Loucy (cell line): Measurements from ENCODE around the gene OR1Q1.
"Not testable (repeated sequence)": the region's sequence is repeated elsewhere in the genome, so short reads cannot be mapped to it uniquely, and the experiment has no call there.

Source experiments
- H2AFZ ChIP-seq: fragments of 200-600 bp; sonication (generic); 2 replicates; pipeline ENCODE4 v1.6.0; 2016; ENCODE audit warnings: antibody characterized with exemption, mild to moderate bottlenecking, low read length, moderate library complexity
- H3F3A ChIP-seq: fragments of 200-600 bp; 2 replicates; pipeline ENCODE4 v1.6.0; 2016; ENCODE audit warnings: antibody characterized with exemption, low read depth, mild to moderate bottlenecking
- H3K27me3 ChIP-seq: fragments of 200-600 bp; sonication (generic); 2 replicates; pipeline ENCODE4 v1.6.1; 2014; ENCODE audit warnings: low read length, mild to moderate bottlenecking; ENCODE audit not compliant: insufficient read depth, poor library complexity, severe bottlenecking
- H3K36me3 ChIP-seq: fragments of 200-600 bp; sonication (generic); 2 replicates; pipeline ENCODE4 v1.6.1; 2016; ENCODE audit warnings: low read length; ENCODE audit not compliant: insufficient read depth
- H3K4me1 ChIP-seq: fragments of 200-600 bp; sonication (generic); 2 replicates; pipeline ENCODE4 v1.5.1; 2014; ENCODE audit warnings: low read length, mild to moderate bottlenecking; ENCODE audit not compliant: insufficient read depth, poor library complexity, severe bottlenecking
- H3K4me2 ChIP-seq: fragments of 200-600 bp; sonication (generic); 2 replicates; pipeline ENCODE4 v1.6.0; 2014; ENCODE audit warnings: antibody characterized with exemption, low read length, low read depth, mild to moderate bottlenecking; ENCODE audit not compliant: poor library complexity, severe bottlenecking
- H3K4me3 ChIP-seq: fragments of 200-600 bp; sonication (generic); 2 replicates; pipeline ENCODE4 v1.5.1; 2014; ENCODE audit warnings: low read length, mild to moderate bottlenecking, mixed read lengths; ENCODE audit not compliant: poor library complexity, severe bottlenecking
- H3K79me2 ChIP-seq: fragments of 200-600 bp; sonication (generic); 2 replicates; pipeline ENCODE4 v1.6.1; 2014; ENCODE audit warnings: low read length; ENCODE audit not compliant: insufficient read depth
- H3K9ac ChIP-seq: fragments of 200-600 bp; sonication (generic); 2 replicates; pipeline ENCODE4 v1.6.0; 2014; ENCODE audit warnings: mild to moderate bottlenecking, low read depth, low read length, moderate library complexity; ENCODE audit not compliant: poor library complexity, severe bottlenecking
- H3K9me2 ChIP-seq: fragments of 200-600 bp; sonication (generic); replicated peaks from 2 replicates; pipeline ENCODE4 v1.6.1; 2016; ENCODE audit warnings: low read depth, low read length, mixed read lengths
- H3K9me3 ChIP-seq: fragments of 200-600 bp; sonication (generic); 2 replicates; pipeline ENCODE4 v1.6.1; 2014; ENCODE audit warnings: mild to moderate bottlenecking, antibody characterized with exemption, low read length, low read depth; ENCODE audit not compliant: insufficient read depth
- H4K20me1 ChIP-seq: fragments of 200-600 bp; sonication (generic); 2 replicates; pipeline ENCODE4 v1.6.0; 2014; ENCODE audit warnings: antibody characterized with exemption, low read length, mild to moderate bottlenecking; ENCODE audit not compliant: insufficient read depth, poor library complexity, severe bottlenecking
- EZH2phosphoT487 ChIP-seq: fragments of 200-600 bp; IDR thresholded peaks from 2 replicates; pipeline ENCODE4 v1.6.1; 2018; ENCODE audit warnings: antibody characterized with exemption, mild to moderate bottlenecking, moderate library complexity, borderline replicate concordance
- TF ChIP-seq, protein P1 (sequence below): fragments of 200-600 bp; sonication (generic); conservative IDR thresholded peaks from 2 replicates; pipeline ENCODE4 v1.5.1; 2014; ENCODE audit warnings: mild to moderate bottlenecking, antibody characterized with exemption, low read length

OR1Q1 gene

GRCh38 chr9:122579874-122580273, 34.7 kb upstream of the OR1Q1 start:
- Histone ChIP-seq H3K9ac (no peak overlapping the region), H3K36me3 (no peaks in the 10 kb centered on the region), H3K27me3 (no peaks in the 10 kb centered on the region), H3F3A (no peaks in the 10 kb centered on the region), H3K79me2 (no peaks in the 10 kb centered on the region), H3K4me3 (no peak overlapping the region), H3K9me3 (no peaks in the 10 kb centered on the region), H2AFZ (no peak overlapping the region), H4K20me1 (no peaks in the 10 kb centered on the region), H3K4me2 (no peak overlapping the region), H3K9me2 (no peaks in the 10 kb centered on the region), H3K4me1 (no peaks in the 10 kb centered on the region)
- TF ChIP-seq, protein P1, sequence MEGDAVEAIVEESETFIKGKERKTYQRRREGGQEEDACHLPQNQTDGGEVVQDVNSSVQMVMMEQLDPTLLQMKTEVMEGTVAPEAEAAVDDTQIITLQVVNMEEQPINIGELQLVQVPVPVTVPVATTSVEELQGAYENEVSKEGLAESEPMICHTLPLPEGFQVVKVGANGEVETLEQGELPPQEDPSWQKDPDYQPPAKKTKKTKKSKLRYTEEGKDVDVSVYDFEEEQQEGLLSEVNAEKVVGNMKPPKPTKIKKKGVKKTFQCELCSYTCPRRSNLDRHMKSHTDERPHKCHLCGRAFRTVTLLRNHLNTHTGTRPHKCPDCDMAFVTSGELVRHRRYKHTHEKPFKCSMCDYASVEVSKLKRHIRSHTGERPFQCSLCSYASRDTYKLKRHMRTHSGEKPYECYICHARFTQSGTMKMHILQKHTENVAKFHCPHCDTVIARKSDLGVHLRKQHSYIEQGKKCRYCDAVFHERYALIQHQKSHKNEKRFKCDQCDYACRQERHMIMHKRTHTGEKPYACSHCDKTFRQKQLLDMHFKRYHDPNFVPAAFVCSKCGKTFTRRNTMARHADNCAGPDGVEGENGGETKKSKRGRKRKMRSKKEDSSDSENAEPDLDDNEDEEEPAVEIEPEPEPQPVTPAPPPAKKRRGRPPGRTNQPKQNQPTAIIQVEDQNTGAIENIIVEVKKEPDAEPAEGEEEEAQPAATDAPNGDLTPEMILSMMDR, result no peak
- TF ChIP-seq EZH2phosphoT487, result no peak

- Histone ChIP-seq H3K4me1 (no peaks in the 10 kb centered on the region), H3K4me2 (no peak overlapping the region), H4K20me1 (no peaks in the 10 kb centered on the region), H2AFZ (no peak overlapping the region), H3K4me3 (no peak overlapping the region), H3K36me3 (no peaks in the 10 kb centered on the region), H3K79me2 (no peaks in the 10 kb centered on the region), H3K9me2 (no peaks in the 10 kb centered on the region), H3F3A (no peaks in the 10 kb centered on the region), H3K27me3 (no peaks in the 10 kb centered on the region), H3K9ac (no peak overlapping the region), H3K9me3 (no peaks in the 10 kb centered on the region)
- TF ChIP-seq, protein P1, result no peak
Measured at GRCh38 chr9:122580360-122580759, 34.2 kb upstream of the OR1Q1 start.

GRCh38 chr9:122583284-122583683, 31.3 kb upstream of the OR1Q1 start, which contains the start of gene OR1L8:
Gene OR1L8, minus strand, starts transcription at chr9:122583384. Its CDS starts 14,907 bp downstream, at chr9:122568477.
- H3K9ac ChIP-seq, H3K27me3 ChIP-seq, H3K9me2 ChIP-seq, H3K4me1 ChIP-seq, H3K79me2 ChIP-seq, H3F3A ChIP-seq, H3K9me3 ChIP-seq, H3K4me2 ChIP-seq, H4K20me1 ChIP-seq, H3K36me3 ChIP-seq, H2AFZ ChIP-seq, H3K4me3 ChIP-seq: not testable (repeated sequence)

- H3K27me3 ChIP-seq, result no peaks in the 10 kb centered on the region
- H3F3A ChIP-seq, result no peaks in the 10 kb centered on the region
- no peaks in the 10 kb centered on the region for H3K9me3 ChIP-seq
- H3K9me2 ChIP-seq, result no peaks in the 10 kb centered on the region
- H3K79me2 ChIP-seq, result no peaks in the 10 kb centered on the region
- no peak overlapping the region for H2AFZ ChIP-seq
- H3K4me3 ChIP-seq, result no peak overlapping the region
- H3K4me2 ChIP-seq, result no peak overlapping the region
- no peaks in the 10 kb centered on the region for H4K20me1 ChIP-seq
- H3K4me1 ChIP-seq, result no peaks in the 10 kb centered on the region
- TF ChIP-seq, protein P1, result no peak
- no peak for TF ChIP-seq EZH2phosphoT487
- no peak overlapping the region for H3K9ac ChIP-seq
- H3K36me3 ChIP-seq, result no peaks in the 10 kb centered on the region
Measured at GRCh38 chr9:122605691-122606090, 8.8 kb upstream of the OR1Q1 start.
